IPS-11a (cell line): ENCODE results near the gene DCDC2C.

Source experiments
- H3K4me3 ChIP-seq: one replicate; pipeline ENCODE4 v1.5.1; 2013; ENCODE audit warnings: low read depth, low read length, control low read depth

DCDC2C gene

DNA sequence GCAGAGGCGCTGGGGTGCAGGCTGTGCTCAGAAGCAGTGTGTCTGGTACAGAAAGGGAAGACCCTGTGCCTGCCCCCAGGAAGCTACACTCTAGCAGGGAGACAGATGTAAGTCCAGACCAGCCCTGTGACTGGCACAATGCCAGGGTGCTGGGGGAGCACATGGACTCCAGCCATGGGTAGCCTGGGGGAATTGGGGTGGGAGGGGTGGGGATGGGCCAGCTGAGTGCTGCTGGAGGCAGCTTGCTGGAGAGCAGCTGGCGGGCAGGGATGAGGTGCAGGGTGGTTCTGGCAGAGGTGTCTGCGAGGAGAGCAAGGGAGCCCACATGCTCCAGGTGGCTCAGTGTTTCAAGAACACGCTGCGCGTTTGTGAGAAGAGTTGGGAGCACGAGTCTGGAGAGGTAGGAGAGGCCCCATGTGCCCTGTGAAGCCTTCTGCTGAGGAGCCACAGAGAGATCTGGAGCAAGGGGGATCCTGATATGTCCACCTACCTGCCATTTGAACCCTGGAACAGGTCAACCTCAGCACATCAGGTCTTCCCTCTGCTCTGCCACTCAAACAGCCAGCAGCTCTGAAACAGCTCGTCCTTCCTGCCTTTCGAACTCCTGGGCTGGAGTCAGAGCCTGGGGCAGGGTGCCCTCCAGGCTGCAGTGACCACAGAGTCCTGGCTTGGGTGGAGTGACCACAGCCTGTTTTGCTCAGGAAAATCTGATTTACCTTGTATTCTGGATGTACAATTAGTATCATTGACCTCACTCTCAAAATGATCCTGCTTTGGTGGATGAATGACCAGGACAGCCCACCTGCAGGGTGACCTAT is 30.3 kb upstream of the DCDC2C start:
- H3K4me3 ChIP-seq, result no peak overlapping the region

DNA sequence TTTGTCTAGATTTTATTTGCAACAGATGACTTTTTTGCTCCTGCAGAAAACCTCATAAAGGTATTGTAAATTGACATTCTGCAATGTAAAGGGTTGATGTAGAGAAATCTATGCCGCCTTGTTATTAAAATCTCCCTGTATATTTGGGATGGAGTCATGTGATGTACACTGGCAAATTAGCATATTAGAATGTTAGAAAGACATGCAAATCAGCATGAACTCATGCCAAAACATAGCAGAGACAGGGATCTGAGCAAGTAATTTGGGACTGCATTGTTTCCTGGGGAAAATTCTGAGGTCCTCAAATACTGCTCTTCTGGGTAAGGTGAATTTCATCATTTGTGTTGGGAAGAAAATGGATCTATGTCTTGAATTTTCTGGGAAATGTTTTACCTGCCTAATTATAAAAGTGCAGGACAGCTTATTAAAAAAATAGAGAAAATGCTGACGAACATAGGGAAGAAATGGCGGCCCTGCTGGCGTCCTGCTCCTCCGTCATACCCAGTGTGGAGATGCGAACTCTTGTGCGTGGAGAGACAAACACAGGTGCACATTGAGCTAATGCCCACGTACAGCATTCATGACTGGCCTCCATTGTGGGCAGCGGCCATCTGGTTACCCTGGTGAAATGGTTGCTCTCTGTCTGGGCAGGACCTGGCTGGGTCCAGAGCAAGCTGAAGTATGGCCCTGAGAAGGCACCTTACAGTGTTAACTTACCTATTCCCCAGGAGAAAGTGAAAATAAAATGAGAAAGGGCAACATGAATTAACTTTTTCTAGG is 29.1 kb upstream of the DCDC2C start:
- no peak overlapping the region for H3K4me3 ChIP-seq

DNA sequence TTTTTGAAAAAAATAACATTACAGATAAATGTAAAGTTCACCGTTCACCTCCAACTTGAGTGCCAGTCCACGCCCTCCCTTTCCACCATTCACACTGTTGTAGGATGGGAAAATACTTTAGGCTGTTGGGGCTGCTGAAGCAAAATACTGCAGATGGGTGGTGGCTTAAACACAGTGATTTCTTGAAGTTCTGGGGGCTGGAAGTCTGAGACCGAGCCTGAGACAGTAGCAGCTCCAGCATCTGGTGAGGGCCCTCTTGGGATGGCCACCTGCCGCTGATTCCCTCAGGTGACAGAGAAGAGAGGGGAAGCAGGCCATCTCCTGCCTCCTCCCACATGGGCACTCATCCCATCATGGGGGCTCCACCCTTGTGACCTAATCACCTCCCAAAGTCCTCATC is 27.7 kb upstream of the DCDC2C start:
- H3K4me3 ChIP-seq, result no peak overlapping the region

DNA sequence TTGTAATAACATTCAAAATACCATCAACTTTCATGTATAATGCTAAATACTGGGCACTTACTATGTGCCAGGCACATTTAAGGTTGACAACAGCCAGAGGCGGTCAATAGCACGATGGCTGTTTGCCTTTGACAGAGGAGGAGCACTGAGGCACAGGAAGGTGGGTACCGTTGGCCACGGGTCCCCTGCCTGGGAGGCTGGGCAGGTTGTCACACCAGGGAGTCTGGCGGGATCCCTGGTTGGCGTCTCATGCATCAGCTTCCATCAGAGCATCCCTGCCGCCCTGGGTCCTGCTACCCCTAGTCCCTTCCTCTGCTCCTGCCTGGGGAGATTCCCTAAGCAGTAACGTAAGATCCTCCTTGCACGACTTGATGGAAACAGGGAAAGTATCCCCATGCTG is 25.9 kb upstream of the DCDC2C start:
- H3K4me3 ChIP-seq, result no peak overlapping the region

DNA sequence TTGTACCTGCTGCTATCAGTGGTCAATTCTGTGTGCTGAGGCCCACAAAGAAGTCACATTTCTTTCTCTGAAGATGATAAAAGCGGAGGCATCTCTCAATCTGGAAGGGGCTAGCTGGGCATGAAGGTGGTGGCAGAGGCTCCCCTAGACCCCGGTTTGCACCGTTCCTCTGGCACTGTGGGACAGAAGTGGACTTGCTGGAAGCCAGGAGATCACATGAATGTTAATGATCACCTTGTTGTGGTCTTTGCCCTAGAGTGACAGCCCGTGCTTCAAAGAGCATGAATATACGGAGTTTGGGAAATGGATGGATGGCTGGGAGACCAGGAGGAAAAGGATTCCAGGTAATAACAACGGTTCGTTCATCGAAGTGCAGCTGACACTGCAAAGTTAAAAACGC is 25.2 kb upstream of the DCDC2C start:
- H3K4me3 ChIP-seq, result no peak overlapping the region

DNA sequence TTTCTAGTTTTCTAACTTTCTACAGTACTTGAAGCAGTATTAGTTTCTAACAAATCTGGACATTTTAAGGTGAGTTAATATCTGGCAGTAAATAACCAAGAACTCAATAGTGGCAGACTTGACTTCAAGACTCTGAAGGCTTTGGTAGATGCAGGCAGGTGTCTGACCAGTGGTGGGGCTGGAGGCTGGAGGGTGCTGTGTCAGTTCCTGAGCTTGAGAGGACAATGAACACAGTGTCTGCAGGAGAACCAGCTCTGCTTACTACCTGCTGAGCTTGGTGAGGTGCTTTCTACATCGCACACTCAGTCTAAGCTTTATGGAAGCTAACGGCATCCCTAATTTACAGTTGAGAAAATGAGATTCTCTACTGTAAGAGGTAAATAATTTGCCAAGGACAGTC is 24.2 kb upstream of the DCDC2C start:
- H3K4me3 ChIP-seq, result no peak overlapping the region

DNA sequence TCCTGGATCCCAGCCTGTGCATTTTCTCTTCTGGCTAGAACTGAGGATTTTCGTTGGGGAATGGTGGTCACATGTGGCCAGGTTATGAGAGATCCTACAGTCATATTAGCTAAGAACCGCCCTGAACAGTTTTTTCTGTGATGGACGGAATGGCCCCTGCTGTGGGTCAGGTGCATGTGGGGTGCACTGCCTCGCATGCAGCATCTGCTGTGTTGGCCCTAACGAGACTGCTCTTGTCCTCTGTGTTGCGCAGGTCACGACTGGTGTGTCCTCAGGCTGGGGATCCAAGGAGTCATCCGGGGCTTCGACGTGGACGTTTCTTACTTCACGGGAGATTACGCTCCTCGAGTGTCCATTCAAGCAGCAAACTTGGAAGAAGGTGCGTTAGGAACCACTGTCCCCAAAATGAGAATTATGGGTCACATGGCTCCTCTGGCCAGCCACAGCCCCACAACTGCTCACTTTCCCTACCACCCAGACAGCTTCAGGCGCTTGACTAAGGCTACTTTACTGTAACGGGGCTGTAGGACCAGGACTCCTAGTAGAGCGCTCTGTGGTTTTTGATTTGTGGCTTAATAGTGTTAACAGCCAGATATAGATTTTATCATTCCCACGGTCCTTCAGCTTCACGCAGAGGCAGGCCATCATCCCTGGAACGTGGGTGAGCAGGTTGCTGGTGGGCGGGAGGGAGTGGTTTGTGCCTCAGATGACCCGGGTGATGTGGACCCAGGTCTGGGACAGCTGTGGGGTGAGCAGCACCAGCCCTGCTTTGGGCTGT is 23.6 kb upstream of the DCDC2C start:
- no peak overlapping the region for H3K4me3 ChIP-seq

DNA sequence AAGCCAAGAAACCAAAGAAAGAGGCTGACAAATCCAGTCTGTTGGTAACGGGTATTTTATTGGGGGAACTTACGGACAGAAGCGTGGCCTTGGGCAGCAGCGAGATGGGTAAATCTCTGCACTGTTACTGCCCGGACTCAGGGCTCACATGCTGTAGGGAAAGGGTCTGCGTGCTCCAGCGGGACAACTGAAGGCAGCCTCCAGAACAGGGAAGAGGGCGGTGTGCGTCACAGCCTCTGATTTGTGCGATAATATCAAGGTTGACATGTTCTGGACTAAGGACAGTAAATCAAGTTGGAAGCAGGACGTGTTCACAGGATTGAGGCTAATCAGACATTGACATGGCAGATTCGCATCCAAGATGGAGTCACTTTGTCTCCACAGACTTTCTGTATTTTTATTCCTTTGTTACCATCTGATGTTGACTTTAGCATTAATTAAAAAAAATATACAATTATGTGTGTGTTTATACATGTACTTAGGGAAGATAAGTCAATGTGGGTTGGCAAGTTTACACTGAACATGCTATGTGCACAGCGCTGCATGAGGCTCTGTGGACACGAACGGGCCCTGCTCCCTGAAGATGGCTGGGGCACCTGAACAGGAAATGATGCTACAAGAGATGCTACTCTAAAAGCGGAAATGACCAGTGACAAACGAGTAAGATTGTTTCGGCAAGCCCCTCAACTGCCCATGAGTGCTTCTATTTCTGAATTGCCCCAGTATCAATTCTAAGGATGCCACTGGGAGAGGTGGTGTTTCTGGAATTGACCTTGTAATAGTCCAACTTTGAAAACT is 22.6 kb upstream of the DCDC2C start:
- H3K4me3 ChIP-seq, result no peak overlapping the region

DNA sequence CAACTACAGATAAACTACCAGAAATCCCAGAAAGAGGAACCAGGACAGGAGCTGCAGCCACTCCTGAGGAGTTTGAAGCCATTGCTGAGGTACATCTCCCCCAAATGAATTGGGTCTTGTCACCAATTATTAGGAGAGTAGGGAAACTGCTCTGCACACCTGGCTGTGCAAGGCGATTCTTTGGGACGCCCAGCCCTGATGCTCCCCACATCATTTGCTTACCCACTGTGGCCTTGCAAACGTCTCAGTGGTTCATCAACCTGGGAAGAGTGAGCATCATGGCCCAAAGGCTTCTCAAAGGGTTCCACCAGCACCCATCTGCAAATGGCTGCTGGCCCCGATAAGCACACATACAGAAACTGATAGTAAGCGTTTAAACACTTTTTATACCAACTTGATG is 21.8 kb upstream of the DCDC2C start:
- H3K4me3 ChIP-seq, result no peak overlapping the region

DNA sequence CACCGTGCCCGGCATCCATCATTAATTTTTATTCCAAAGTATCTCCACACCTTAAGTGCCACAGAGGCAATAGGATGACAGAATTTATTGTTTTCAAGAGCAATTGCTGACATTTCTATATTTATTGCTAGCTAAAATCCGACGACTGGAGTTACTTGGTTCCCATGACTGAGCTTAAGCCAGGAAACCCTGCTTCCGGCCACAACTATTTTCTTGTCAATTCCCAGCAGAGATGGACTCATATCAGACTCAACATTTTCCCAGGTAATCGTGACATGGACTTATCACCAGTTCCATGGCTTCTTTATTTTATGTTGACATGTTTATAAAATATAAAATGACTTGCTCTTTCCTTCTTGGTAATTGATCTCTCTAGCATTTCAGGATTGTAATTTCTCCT is 20.6 kb upstream of the DCDC2C start:
- no peak overlapping the region for H3K4me3 ChIP-seq

DNA sequence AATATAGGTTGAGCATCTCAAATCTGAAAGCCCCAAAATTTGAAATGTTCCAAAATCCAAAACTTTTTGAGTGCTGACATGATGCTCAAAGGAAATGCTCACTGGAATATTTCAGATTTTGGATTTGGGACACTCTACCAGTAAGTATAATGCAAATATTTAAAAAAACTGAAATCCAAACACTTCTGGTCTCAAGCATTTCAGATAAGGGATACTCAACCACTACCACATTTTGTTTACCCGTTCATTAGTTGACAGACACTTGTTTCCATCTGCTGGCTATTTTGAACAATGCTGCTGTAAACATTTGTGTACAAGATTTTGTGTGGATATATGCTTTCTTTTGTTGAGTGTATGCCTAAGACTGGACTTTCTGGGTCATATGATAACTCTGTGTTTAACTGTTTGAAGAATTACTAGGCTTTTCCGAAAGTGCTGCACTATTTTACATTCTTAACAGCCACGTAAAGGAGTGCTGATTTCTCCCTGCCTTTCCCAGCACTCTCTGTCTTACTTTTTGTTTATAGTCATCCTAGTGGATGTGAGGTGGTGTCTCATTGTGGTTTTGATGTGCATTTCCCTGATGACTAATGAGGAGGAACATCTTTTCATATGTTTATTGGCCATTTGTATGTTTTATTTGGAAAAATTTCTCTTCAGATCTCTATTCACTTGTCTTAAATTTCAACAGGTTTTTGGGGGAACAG is 19.5 kb upstream of the DCDC2C start:
- no peak overlapping the region for H3K4me3 ChIP-seq

DNA sequence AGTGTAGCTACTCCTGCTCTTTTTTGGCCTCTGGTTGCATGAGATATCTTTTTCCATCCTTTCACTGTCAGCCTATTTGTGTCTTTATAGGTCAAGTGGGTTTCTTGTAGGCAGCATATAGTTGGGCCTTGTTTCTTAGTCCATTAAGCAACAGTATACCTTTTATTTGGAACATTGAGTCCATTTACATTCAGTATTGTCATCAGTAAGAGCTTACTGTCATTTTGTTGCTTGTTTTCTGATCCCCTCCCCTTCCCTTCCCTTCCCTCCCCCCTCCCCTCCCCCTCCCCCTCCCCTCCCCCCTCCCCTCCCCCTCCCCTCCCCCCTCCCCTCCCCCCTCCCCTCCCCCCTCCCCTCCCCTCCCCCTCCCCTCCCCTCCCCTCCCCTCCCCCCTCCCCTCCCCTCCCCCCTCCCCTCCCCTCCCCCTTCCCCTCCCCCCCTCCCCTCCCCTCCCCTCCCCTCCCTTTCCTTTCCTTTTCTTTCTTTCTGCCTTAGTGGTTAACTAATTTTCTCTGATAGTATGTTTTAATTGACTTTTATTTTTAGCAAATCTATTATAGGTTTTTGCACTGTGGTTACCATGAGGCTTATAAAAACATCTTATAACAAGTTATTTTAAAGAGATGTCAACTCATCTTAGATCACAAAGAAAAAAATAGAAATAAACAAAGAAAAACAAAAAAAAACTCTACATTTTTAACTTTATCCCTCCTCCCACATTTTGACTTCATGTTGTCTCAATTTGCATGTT is 13.2 kb upstream of the DCDC2C start:
- H3K4me3 ChIP-seq, result no peak overlapping the region

DNA sequence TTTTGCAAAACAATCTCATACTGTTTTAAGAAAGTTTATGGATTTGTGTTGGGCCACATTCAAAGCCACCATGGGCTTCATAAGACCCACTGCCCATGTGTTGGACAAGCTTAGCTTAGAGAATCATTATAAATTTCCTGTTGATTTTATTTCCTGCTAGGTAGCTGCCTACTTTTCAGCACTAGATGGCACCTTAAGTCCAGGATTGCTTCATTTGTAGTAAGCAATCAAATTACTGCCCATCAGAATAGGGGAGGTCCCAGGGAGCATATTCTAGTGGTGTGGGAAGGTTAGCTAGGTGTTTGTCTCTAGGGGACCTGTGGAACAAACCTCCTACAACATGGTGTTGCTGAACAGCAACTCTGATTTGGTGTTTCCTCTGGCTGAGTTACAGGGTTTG is 11.0 kb upstream of the DCDC2C start:
- no peak overlapping the region for H3K4me3 ChIP-seq

DNA sequence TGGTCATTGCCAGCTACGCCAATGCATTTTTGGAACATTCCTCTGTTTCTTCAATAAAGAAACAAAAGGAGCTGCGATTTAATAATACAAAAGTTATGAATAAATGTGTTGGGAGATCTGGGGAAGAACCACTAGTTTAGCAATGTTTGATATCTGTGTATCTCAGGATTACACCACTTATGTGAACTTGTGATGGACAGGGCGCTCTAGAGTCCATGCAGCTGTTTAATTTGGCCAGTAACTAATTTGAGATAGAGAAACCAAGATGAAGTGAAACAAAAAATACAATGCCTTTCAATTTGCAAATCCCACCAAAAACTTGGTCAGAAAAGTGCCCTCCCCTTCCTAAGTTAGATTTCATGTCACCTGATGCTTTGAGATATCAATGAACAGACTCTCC is 6.8 kb upstream of the DCDC2C start:
- H3K4me3 ChIP-seq, result no peak overlapping the region

DNA sequence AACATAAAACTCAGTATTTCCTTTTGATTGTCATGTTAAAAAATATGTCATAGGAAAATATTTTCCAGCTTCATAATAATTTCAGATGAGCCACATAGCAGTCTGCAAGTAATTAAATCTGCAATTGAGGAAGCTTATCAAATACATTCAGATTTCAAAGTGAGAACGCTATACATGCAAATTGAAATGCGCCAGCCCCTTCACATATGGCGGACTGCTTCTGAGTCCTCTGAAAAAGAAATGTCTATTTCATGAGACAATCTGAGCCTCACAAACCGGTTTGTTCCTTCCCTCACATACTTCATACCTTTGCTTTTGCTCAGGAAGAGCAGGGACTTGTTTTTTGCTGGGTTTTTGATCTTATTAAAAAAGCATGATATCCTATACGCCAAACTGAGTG is 2.3 kb upstream of the DCDC2C start:
- H3K4me3 ChIP-seq, result no peak overlapping the region

DNA sequence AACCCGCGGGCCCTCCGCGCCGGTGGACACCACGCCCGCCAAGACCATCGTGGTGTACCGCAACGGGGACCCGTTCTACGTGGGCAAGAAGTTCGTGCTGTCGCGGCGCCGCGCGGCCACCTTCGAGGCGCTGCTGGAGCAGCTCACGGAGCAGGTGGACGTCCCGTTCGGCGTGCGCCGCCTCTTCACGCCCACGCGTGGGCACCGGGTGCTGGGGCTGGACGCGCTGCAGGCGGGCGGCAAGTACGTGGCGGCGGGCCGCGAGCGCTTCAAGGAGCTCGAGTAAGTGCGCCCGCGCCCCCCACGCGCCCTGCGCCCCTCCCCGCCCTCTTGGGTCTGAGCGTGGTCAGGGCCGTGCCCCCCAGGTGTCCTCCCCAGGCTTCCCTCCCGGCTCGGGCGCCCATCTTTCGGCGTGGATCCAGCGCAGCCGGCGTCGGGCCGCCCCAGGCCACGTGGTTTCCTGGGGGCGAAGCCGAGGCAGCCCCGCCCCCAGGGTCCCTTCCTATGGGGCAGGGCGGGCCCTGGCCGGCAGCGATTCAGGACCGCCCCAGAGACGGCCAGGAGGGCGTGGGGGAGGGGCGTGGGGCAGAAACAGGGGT is 481 bp downstream of the DCDC2C start:
- H3K4me3 ChIP-seq, result no peak overlapping the region

DNA sequence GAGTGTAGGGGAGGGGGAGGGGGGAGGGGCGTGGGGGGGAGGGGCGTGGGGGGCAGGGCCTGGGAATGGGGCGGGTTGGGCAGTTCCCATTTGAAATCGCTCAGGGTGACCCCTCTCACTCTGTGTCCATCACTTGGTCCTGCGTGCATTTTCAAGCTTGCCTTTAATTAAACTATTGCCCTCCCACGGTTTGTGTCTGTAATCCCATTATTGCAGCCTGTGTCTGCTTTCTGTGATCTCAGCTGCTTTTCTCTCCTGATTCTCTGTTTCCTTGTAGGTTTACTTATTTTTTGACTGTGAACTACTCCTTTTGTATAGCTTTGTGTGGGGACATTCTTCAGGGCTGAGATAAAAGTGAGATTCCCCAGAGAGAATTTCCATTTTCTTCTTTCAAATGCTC is 1.3 kb downstream of the DCDC2C start:
- no peak overlapping the region for H3K4me3 ChIP-seq

DNA sequence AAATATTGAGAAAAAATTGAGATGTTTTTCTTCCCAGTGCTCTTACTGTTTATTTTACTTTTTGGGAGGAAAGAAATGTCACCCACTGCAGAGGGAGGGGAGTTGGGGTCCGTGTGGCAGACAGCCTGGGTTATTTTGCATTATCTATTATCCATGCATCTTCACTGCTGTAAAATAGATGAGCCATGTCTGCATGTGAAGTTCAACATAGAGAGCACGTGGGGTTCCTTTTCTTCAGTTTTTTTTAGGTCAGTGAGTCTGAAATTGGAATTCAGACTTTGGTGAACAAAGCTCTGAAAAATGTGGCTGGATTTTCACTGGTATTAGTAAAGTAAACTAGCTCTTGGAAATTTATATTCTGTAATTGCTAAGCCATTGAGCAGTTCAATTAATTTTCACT is 2.4 kb downstream of the DCDC2C start:
- H3K4me3 ChIP-seq, result no peak overlapping the region

DNA sequence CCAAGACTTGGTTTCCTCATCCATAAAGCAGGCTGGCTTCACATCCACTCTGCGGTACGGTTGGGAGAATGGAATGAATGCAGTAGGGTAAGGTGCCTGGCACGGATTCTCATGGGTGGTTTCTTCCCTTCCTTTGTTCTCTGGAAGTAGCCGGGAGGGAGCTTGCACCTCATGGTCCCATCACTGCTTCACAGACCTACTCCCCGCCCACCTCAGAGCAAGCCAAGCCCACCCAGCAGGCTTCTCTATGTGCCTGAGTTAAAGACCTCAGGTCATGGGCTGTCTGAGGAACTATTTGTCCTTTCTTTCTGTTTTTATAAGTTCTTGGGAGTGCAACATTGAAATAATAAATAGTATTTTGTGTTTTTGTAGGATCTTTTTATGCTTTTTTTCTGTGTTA is 3.5 kb downstream of the DCDC2C start:
- no peak overlapping the region for H3K4me3 ChIP-seq
